Hepatocyte (in vitro differentiated cells): ENCODE results near the gene ENAH.

Source experiments
- EZH2 ChIP-seq: fragments of 200-600 bp; sonication (generic); IDR thresholded peaks from 2 replicates; pipeline ENCODE4 v1.6.1; 2016; ENCODE audit warnings: antibody characterized with exemption, mild to moderate bottlenecking, borderline replicate concordance
- EZH2phosphoT487 ChIP-seq: fragments of 200-600 bp; sonication (generic); IDR thresholded peaks from one replicate; pipeline ENCODE4 v1.6.1; 2018; ENCODE audit warnings: antibody characterized with exemption, mild to moderate bottlenecking, low read depth, moderate library complexity; ENCODE audit not compliant: unreplicated experiment, severe bottlenecking
- TF ChIP-seq, protein P1 (sequence below): fragments of 200-600 bp; sonication (generic); IDR thresholded peaks from 2 replicates; pipeline ENCODE4 v1.5.1; 2016; ENCODE audit warnings: antibody characterized with exemption, mild to moderate bottlenecking; ENCODE audit not compliant: poor library complexity

GRCh38 chr1:225539575-225539974 lies 113.3 kb downstream of the ENAH start:
- TF ChIP-seq, protein P1, sequence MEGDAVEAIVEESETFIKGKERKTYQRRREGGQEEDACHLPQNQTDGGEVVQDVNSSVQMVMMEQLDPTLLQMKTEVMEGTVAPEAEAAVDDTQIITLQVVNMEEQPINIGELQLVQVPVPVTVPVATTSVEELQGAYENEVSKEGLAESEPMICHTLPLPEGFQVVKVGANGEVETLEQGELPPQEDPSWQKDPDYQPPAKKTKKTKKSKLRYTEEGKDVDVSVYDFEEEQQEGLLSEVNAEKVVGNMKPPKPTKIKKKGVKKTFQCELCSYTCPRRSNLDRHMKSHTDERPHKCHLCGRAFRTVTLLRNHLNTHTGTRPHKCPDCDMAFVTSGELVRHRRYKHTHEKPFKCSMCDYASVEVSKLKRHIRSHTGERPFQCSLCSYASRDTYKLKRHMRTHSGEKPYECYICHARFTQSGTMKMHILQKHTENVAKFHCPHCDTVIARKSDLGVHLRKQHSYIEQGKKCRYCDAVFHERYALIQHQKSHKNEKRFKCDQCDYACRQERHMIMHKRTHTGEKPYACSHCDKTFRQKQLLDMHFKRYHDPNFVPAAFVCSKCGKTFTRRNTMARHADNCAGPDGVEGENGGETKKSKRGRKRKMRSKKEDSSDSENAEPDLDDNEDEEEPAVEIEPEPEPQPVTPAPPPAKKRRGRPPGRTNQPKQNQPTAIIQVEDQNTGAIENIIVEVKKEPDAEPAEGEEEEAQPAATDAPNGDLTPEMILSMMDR = no peak
- TF ChIP-seq EZH2 (no peak), EZH2phosphoT487 (no peak)
